NCI-H2227 treated with DMSO at 0.1 percent for 48 hours (cell line): ENCODE measurements around the gene GPRC5A.
"Not testable (repeated sequence)": the region's sequence is repeated elsewhere in the genome, so short reads cannot be mapped to it uniquely, and the experiment has no call there.

ENCODE experiments used
- DNase-seq: peaks from one replicate; lab custom pipeline; 2025; lab: John Stamatoyannopoulos, UW

The GPRC5A gene, protein sequence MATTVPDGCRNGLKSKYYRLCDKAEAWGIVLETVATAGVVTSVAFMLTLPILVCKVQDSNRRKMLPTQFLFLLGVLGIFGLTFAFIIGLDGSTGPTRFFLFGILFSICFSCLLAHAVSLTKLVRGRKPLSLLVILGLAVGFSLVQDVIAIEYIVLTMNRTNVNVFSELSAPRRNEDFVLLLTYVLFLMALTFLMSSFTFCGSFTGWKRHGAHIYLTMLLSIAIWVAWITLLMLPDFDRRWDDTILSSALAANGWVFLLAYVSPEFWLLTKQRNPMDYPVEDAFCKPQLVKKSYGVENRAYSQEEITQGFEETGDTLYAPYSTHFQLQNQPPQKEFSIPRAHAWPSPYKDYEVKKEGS

DNA sequence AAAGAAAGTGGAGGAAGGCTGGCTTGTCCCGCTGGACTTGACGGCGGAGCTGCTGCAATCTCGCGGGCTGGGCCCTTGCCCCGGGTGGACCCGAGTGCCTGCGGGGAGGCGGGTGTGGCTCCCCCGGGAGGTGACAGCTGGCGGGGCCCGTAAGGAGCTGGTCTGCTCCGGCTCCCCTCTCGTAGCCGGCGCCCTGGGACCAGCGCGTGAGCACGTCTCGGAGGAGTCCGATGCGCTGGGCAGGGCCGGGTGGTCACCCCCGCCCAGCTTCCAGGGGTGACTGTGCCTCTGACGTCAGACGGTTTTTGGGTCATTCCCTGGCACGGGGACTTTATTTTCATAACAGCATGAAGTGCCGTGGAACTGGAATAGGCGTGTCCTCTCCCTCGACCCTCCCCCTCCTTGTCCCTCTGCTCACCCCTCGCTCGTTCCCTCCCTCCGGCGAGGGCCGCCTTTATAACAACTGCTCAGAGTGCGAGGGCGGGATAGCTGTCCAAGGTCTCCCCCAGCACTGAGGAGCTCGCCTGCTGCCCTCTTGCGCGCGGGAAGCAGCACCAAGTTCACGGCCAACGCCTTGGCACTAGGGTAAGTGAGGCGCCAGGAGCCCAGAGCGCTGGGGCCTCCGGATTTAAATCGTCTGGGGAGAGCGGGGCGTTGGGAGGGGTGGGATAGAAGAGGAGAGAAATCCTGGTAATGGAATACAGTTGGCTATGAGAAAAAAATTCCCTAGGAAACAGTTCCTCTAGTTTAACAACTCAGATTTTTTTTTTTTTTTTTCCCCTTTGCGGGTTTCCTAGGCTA, at the start of gene GPRC5A:
Gene GPRC5A, plus strand, starts transcription at position 483 of the 801 bp plus-strand sequence. CDS start 16,688 bp downstream, outside the sequence.
- no peak for DNase-seq

DNA sequence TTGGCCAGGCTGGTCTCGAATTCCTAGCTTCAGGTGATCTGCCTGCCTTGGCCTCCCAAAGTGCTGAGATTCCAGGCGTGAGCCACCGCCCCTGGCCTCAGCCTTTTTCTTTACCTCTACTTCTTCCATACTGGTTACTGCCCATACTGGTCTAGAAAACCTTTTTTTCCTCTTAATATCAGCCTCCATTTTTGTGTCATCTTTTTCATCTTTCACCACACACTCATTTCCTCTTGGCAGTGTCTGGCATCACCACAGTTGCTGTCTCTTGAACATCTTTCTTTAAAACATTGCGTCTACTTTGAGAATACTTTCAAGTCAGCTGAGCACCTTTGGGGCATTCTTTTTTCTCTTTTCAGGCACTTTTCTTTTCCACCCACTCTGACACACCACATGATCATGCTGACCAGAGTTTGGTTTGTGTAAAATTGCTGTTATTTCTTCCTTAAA, 45.5 kb upstream of the GPRC5A start:
- DNase-seq: no peak

DNA sequence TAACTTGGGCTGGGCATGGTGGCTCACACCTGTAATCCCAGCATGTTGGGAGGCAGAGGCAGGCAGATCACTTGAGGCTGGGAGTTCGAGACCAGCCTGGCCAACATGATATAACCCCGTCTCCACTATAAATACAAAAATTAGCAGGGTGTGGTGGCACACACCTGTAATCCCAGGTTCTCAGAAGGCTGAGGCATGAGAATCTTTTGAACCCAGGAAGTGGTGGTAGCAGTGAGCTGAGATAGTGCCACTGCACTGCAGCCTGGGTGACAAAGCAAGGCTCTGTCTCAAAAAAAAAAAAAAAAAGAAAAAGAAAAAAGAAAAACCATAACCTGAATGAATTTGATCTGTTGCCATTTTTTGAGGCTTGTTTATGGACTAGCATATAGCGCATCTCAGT, 44.6 kb upstream of the GPRC5A start:
- DNase-seq: not testable (repeated sequence)

DNA sequence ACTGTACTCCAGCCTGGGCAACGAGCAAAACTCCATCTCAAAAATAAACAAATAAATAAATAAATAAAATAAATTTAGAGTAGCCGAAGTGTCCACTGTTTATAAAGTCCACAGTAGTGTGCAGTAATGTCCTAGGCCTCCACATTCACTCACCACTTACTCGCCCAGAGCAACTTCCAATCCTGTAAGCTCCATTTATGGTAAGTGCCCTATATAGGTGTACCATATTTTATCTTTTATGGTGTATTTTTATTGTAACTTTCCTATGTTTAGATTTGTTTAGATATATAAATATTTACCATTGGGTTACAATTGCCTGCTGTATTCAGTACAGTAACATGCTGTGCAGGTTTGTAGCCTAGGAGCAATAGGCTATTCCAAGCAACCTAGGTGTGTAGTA, 37.9 kb upstream of the GPRC5A start:
- no peak for DNase-seq

DNA sequence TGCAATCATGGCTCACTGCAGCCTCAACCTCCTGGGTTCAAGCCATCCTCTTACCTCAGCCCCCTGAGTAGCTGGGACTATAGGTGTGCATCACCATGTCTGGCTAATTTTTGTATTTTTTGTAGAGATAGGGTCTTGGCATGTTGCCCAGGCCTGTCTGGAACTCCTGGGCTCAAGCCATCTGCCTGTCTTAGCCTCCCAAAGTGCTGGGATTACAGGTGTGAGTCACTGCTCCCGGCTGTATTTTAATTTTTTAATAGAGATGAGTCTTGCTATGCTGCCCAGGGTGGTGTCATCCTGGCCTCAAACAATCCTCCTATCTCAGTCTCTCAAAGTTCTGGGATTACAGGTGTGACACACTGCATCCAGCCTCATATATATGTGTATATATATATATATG, 31.7 kb upstream of the GPRC5A start:
- no peak for DNase-seq

DNA sequence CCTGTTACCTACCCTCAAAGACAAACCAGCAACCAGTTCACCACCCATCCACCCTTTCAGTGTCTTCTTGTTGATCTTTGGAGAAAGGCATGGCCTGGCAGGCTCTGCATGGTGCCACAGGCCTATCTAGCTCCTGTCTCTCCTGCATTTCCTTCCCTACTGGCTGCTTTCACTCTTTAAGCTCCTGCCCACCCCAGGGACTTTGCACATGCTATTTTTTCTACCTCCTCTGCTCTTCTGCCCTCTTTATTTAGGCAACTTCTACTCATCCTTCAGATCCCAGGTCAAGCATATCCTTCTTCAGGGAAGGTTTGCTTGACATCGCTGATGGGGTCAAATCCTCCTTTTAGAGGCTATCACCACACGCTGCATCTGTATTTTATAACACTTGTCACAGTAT, 27.1 kb upstream of the GPRC5A start:
- no peak for DNase-seq

DNA sequence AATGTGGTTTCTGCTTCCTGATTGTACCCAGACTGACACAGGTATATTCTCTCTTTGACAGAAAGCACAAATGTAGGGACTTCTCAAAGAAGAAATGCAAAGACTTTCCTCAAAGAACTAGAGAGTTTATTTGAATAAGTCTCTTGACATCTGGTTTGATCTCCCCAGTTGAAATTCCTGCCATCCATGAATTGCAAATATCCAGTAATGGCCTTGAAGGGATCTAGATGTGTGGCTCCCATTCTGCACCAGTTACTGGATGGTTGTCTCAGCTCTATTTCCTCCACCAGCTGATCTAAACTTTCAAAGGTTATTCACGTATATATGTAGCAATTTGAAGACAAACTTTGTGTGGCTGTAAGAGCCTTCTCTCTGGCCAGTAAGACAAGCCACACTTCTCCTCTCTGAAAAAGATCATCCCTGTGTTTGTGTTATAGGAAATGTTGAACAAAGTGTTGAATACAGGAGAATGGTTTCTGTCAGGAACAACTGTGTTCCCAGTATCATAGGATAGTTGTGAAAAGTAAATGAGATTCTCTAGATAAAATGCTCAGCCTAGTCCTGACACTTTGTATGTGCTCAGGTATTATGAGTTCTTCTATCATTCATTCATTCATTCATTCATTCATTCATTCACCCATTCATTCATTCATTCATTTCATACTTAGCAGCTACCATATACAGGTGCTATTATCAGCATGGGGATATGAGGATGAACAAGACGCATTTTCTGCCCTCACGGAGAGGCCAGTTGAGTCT, 22.7 kb upstream of the GPRC5A start:
- no peak for DNase-seq

DNA sequence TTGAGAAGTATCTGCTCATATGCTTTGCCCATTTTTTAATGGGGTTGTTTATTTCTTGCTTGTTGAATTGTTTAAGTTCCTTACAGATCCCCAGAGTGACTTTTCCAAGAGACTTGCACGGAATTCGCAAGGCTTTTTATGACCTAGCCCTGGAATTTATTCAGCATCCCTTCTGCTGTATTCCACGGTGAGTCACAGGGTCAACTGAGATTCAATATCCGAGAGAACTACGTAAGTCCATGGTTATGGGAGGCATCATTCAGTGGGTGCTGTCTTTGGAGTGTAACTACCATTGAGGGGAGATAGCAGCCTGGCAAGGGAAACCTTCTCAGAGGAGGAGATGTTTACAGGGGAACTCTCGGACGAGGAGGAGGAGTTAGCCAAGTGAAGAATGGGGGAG, 20.9 kb upstream of the GPRC5A start:
- no peak for DNase-seq

DNA sequence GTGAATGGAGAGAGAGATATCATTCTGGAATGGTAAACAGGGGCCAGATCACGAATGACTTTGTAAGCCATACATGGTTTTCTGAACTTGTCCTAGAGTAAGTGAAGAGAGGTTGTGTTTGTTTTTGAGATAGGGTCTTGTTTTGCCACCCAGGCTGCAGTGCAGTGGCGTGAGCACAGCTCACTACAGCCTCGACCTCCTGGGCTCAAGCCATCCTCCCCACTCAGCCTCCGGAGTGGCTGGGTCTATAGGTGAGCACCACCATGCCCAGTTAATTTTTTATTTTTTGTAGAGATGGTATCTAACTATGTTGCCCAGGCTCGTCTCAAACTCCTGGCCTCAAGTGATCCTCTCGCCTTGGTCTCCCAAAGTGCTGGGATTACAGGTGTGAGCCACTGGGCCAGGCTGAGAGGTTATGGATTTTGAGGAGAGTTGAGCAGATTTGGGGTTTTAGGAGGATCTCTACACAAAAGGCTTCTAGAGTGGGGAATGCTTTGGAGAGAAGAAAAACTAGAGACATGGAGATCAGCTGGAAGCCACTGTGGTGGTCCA, 19.7 kb upstream of the GPRC5A start:
- no peak for DNase-seq

DNA sequence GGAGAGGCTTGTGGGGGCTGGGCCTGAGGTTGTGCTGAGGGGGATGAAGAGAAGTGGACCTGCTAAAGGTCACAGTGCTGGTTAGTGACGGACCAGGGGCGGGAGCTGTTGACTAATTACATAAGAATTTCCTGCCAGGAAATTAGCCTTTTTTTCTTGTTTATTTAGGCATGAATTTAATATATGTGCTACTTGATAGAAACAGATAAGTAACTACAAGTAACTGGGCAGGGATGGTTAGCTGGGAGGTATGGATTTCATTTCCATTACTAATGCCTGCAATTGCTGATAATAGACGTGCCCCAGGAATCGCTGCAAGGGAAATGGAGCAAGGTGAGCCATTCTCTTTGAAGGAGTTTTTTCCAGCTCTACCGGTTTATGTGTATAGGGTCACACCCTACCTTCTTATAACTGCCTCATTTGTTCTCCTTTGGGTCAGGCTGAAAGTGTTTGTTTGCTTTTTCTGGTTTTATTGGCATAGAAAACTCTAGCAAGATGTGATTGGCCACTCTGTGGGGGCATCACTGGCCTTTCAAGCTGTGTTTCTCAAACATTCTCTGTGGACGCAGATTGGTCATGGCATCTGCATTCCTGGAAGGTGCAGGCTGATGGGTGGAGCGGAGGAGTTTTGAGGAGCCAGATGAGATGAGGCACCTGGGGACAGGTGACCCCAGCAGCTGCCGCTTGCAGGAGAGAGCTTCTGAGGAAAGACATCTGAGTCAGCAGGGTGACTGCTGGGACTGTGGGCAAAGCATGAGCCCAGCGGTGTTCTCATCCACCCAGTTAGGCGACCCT, 19.0 kb upstream of the GPRC5A start:
- DNase-seq: no peak

DNA sequence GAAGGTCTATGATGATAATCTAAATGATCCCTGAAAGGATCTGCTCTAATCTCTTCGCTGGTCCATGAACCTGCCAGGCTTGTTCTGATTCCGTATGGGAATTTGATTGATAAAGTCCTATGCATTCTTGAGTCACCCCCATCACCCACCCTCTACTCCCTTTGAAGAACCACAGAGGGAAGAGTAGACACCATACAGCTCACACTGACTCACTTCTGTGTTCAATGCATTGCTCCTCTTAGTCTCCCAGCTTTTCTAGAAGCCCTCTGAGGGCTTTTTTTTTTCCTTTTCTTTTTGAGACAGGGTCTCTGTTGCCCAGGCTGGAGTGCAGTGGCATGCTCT, 18.5 kb upstream of the GPRC5A start:
- no peak for DNase-seq

DNA sequence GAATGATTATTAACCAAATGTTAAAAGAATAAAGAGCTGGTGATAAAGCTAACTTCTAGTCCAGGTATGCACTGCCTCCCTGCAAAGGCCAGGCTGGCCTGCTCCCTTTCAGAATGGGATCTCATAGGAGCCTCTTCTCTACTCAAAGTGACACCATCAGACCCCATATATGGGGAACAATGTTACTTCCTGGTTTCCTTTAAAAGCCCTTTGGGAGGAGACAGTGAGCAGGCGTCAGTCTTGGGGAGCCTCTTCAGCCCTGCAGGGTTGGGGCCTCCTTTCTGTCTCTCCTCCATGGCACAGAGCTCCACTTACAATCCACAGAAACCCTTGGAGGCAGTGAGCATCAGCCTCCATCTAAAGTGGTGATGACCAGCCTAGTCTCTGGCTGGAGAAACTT, 17.3 kb upstream of the GPRC5A start:
- DNase-seq: no peak

DNA sequence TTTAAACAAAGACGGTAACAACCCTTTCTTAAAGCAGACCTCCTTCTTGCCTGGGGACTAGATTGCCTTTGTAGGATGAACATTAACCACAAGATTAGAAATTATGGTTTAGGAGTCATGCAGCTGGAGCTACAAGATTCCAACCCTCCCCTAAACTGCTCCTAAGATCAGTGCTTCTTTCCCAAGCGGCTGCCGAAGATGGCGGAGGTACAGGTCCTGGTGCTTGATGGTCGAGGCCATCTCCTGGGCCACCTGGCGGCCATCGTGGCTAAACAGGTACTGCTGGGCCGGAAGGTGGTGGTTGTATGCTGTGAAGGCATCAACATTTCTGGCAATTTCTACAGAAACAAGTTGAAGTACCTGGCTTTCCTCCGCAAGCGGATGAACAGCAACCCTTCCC, 16.1 kb upstream of the GPRC5A start:
- not testable (repeated sequence) for DNase-seq

DNA sequence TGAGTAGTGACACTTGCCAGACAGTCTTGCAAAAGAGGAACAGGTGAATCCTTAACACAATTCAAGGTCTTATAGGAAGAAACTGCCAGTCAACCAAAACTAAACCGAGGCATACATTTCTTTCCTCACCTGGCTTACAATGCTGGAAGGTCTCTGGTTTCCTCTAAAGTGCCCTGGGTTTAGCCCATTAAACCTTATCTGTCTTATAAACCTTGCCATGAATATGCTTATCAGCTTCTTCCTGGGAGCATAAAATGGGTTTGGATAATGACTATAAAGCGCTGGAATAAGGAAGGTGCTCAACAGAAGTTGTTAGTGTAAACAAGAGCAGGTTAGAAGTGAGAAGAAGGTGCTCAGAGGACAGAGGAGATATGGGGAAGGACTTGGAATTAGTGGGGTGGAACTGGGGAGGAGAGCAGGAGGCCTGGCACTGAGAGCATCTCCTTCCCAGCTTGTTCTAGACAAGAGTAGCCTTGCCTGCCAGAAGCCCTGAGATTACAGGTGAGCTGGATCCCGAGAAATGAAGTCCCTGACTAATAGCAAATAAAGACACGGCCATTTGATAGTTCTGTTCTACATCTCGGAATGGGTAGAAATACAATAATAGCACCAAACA, 14.1 kb upstream of the GPRC5A start:
- DNase-seq: no peak

DNA sequence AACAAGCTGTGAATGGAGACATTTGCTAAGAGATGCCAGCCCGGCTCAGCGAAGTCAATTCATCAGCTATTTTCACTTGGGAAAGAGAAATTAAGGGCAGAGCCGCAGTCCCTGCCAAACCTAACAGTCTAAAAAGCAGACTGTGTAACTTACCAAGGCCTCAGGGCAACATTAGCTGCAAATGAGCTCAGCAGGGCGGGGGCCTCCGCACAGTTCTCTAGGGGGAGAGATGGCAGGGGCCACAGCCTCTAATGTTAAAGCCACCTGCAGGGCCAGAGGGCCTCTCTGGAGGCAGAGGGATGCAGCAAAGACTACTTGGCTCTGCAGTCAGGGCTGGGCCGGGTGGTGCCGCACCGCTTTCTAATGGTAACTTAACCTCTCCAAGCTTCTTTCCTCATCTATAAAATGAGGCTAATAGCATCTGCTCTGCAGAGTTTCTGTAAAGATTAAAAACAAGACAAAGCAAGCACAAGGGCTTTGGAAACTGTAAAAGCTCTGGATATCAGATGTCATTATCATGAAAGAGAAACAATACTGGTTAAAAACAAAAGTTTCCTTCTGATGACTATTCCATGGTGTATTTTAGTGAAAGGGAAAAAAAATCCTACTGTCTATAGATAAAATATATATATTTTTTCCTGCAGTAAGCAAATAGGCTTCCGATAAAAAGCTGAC, 13.4 kb upstream of the GPRC5A start:
- DNase-seq: no peak

DNA sequence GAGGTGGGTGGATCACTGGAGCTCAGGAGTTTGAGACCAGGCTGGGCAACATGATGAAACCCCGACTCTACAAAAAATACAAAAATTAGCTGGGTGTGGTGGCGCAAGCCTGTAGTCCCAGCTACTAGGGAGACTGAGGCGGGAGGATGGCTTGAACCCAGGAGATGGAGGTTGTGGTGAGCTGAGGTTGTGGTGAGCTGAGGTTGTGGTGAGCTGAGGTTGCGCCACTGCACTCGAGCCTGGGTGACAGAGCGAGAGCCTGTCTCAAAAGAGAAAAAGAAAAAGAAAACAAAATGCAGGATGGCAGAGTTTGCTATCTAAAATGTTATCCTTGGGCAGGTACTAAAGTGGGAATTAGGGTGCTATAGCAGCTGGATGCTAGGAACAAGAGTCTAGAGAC, 10.8 kb upstream of the GPRC5A start:
- DNase-seq: no peak

DNA sequence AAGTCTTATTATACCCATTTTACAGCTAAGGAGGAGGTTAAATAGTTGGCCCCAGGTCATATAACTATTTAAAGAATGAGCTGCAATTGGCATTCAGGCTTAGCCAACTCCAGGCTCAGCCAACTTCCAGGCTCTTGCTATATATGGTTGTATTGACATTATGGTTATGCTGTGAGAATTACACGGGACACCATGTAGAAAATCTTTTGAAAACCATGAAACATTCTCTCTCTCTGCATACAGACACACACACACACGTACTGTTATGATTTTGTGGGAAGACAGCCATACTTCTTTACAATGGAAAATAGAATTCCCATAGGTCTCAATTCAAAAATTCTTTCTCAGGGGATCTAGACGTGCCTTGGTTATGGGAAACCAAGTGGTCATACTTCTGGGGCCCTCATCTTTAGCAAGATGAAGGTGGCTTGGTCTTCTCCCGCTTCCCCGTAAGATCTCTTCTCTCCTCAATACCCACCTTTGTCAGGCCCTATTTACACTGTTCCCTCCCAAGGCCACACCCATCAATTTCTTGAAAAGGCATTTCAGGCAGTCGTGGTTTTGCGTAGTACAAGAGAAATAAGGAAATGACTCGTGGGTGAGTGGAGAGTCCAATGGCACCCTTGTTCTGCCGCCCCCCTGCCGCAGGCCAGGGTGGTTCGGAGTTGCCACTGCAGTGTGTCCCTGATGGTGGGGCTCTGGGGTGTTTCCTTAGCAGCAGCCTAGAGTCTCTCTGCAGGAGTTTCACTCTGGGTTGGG, 10.0 kb upstream of the GPRC5A start:
- no peak for DNase-seq

DNA sequence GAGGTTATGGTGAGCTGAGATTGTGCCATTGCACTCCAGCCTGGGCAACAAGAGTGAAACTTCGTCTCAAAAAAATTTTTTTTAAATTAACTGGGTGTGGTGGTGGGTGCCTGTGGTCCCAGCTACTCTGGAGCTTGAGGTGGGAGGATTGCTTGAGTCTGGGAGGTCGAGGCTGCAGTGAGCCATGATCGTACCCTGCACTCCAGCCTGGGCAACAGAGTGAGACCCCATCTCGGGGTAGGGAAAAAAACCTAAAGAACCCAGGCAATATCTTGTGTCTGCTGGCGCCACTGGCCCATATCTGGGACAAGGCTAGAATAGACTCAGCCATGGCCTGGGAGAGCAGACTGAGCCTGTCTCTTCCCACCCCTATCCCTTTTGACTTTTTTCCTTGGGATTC, 9.1 kb upstream of the GPRC5A start:
- DNase-seq: no peak

DNA sequence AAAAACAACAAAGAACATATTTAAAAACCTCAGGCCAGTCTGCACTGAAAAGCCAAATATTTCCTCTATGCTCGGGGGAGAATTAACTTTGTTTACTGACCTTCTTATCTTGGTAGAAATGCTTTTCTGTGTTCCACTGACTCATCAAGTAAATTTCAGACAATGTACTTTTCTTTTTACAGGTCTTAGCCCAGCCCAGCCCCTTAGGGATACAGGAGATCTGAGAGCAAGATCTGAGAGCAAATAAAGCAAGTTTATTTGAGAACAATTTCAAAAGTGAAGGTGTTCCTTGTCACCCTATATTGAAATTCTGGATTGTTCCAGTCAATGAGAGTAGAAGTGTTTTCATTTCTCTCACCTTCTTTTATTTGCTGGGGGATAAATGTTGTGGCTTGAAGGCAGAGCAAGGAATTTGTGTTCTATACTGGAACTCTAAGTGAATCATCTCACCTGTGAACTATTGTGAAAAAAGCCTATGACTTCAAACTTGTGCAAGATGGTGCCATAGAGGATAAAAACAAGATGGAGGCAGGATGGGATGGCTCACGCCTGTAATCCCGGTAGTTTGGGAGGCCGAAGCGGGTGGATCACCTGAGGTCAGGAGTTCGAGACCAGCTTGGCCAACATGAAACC, 7.9 kb upstream of the GPRC5A start:
- DNase-seq: no peak
